Thoracic aorta endothelial cell (primary cell): Measurements from ENCODE around the gene LRRIQ3. TPM values are rescaled to one million over a fixed set of nuclear protein-coding genes. Genes with fewer than 3 reads are reported as not detected.

ENCODE experiments used
- total RNA-seq: library from RNA; depleted of rRNA; stranded (reverse); fragments of >200 nt; gene quantifications from 2 replicates; pipeline ENCODE4 v1.2.3, GENCODE V29; 2012

The LRRIQ3 gene
- total RNA-seq: 0.93 and 1.0 TPM in 2 replicates

GRCh38 chr1:74197657-74198552 lies at the start of gene LRRIQ3, which contains the start of gene FPGT:
Gene LRRIQ3 (minus strand): TSS chr1:74198176. CDS start chr1:74183684, 14,492 bp downstream.
Gene FPGT (plus strand): TSS chr1:74198242. CDS start chr1:74198279, 37 bp downstream.

GRCh38 chr1:74235153-74235552 lies 37.2 kb upstream of the LRRIQ3 start, which contains the start of gene TNNI3K:
Gene TNNI3K (plus strand): TSS chr1:74235387. CDS start chr1:74235452, 65 bp downstream.

Other genes with a start within 250 kb of the LRRIQ3 start
- gene FPGT, start 66 bp upstream of the LRRIQ3 start, total RNA-seq: 19.7 and 21.9 TPM in 2 replicates
- gene TNNI3K, start 37.2 kb upstream of the LRRIQ3 start, total RNA-seq: not detected in 2 replicates